Mucosa of stomach (tissue), 1 donor: ENCODE results near the gene CDK15.
"Not testable (repeated sequence)": the region's sequence is repeated elsewhere in the genome, so short reads cannot be mapped to it uniquely, and the experiment has no call there.

Source experiments
- H3K27me3 ChIP-seq: one replicate; pipeline ENCODE4 v1.7.0; 2013; ENCODE audit warnings: mild to moderate bottlenecking, low read length; ENCODE audit not compliant: control insufficient read depth, insufficient read depth
- H3K36me3 ChIP-seq: one replicate; pipeline ENCODE4 v1.7.0; 2013; ENCODE audit warnings: low read length; ENCODE audit not compliant: control insufficient read depth, insufficient read depth
- H3K4me1 ChIP-seq: one replicate; pipeline ENCODE4 v1.7.0; 2013; ENCODE audit warnings: mild to moderate bottlenecking, low read length; ENCODE audit not compliant: control insufficient read depth, insufficient read depth
- H3K4me3 ChIP-seq: one replicate; pipeline ENCODE4 v1.7.0; 2013; ENCODE audit warnings: low read length
- H3K9ac ChIP-seq: one replicate; pipeline ENCODE4 v1.7.0; 2013; ENCODE audit warnings: mild to moderate bottlenecking, low read length, moderate library complexity
- H3K9me3 ChIP-seq: one replicate; pipeline ENCODE4 v1.7.0; 2013; ENCODE audit warnings: mild to moderate bottlenecking, low read length, moderate library complexity; ENCODE audit not compliant: control insufficient read depth
- donor health status: Pancreatic carcinoma.

The CDK15 gene

GRCh38 chr2:201837824-201838431, 31.6 kb downstream of the CDK15 start:
- H3K9me3 ChIP-seq = no peaks in the 10 kb centered on the region
- H3K4me1 ChIP-seq = no peaks in the 10 kb centered on the region
- no peak overlapping the region for H3K4me3 ChIP-seq
- no peaks in the 10 kb centered on the region for H3K36me3 ChIP-seq
- no peak overlapping the region for H3K9ac ChIP-seq
- no peaks in the 10 kb centered on the region for H3K27me3 ChIP-seq

DNA sequence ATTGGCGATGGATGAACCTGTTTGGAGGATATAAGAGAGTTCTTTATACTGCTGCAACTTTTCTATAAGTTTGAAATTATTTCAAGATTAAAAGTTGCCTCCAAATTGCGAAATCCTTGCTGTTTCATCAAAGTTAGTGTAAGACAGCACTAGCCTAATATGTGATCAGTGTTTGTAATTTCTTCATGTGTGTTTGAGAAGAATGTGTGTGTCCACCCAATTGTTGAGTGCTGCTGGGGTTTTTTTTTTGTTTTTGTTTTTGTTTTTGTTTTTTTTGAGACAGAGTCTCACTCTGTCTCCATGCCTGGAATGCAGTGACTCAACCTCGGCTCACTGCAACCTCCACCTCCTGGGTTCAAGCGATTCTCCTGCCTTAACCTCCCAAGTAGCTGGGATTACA, 33.4 kb downstream of the CDK15 start:
- Histone ChIP-seq H3K9ac (no peak overlapping the region), H3K4me1 (no peaks in the 10 kb centered on the region), H3K4me3 (no peak overlapping the region), H3K36me3 (no peaks in the 10 kb centered on the region), H3K27me3 (no peaks in the 10 kb centered on the region), H3K9me3 (no peaks in the 10 kb centered on the region)

- Histone ChIP-seq H3K4me3 (no peak overlapping the region), H3K9ac (no peak overlapping the region), H3K36me3 (no peaks in the 10 kb centered on the region), H3K4me1 (no peaks in the 10 kb centered on the region), H3K9me3 (no peaks in the 10 kb centered on the region), H3K27me3 (no peaks in the 10 kb centered on the region)
These were observed 34.4 kb downstream of the CDK15 start for GRCh38 chr2:201840726-201841125.

GRCh38 chr2:201842131-201842860, 36.0 kb downstream of the CDK15 start:
- no peaks in the 10 kb centered on the region for H3K36me3 ChIP-seq
- no peaks in the 10 kb centered on the region for H3K9me3 ChIP-seq
- H3K27me3 ChIP-seq = no peaks in the 10 kb centered on the region
- H3K9ac ChIP-seq = no peak overlapping the region
- no peak overlapping the region for H3K4me3 ChIP-seq
- no peaks in the 10 kb centered on the region for H3K4me1 ChIP-seq

GRCh38 chr2:201844922-201845321, 38.6 kb downstream of the CDK15 start:
- not testable (repeated sequence) for H3K9me3 ChIP-seq, H3K9ac ChIP-seq, H3K27me3 ChIP-seq, H3K36me3 ChIP-seq, H3K4me3 ChIP-seq, H3K4me1 ChIP-seq

DNA sequence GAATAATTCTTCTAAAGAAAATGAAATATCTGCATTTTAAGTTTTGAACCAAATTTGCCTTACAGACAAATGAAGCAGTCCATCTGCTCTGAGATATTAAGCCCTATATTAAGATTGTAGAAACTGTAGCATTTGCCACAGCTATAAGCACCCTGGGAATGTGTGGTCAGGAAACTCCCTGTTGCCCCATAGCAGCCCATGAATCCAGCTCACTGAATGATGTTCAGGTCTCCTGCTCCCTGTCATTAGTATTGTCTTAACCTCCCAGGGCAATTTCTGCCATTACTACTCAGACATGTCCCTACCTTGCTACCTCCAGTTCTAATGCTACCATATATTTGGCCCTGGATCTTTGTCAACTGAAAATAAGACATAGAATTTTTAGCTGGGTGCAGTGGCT, 41.1 kb downstream of the CDK15 start:
- no peaks in the 10 kb centered on the region for H3K9me3 ChIP-seq
- no peaks in the 10 kb centered on the region for H3K36me3 ChIP-seq
- H3K27me3 ChIP-seq = peaks cover 3% of the 10 kb centered on the region
- no peak overlapping the region for H3K9ac ChIP-seq
- no peak overlapping the region for H3K4me3 ChIP-seq
- H3K4me1 ChIP-seq = no peaks in the 10 kb centered on the region

DNA sequence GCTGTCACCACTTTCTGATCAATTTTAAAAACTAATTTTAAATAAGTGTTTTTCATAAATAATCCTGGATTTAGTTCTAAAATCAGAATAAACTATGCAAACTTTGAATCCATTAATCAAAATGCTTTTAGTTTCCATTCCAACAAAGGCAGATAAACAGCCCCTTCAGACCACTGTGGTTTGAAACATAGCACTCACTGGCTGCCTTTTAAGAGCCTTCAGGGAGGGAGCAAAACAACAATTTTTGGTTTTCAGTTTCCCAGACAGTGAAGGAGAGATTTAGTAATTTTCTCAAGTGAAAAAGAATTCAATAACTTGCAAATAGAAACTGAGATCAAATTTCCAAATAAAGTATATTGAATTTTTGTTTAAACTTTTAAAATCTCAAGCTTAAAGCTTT, 46.1 kb downstream of the CDK15 start:
- Histone ChIP-seq H3K9ac (no peak overlapping the region), H3K36me3 (no peaks in the 10 kb centered on the region), H3K9me3 (no peaks in the 10 kb centered on the region), H3K4me1 (no peaks in the 10 kb centered on the region), H3K27me3 (peaks cover 3% of the 10 kb centered on the region), H3K4me3 (no peak overlapping the region)

DNA sequence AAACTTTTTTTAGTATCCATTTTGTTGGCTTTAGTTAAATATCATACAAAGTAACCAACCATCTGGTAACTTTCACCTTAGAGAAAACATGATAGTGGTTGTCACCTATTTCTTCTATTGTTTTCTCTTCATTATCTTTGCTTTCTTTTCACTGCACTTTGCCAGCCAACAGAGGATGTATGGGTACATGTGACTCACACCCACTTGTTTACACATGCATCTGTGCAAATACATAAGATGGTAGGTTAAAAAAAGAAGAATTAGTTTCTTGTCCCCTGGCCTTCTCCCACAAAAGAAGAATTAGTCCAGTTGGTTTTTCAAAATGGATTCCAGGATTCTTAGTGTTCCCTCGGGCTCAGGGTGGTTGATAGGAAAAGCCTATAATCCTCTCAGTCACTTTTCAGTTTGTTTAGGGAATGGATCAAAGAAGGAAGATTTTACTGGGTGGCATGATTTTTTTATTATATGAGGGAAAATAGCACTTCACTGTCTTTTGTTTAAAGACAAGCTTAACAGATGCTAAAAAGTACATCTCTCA, 46.6 kb downstream of the CDK15 start:
- Histone ChIP-seq H3K4me3 (no peak overlapping the region), H3K36me3 (no peaks in the 10 kb centered on the region), H3K9ac (no peak overlapping the region), H3K27me3 (peaks cover 3% of the 10 kb centered on the region), H3K9me3 (no peaks in the 10 kb centered on the region), H3K4me1 (no peaks in the 10 kb centered on the region)

DNA sequence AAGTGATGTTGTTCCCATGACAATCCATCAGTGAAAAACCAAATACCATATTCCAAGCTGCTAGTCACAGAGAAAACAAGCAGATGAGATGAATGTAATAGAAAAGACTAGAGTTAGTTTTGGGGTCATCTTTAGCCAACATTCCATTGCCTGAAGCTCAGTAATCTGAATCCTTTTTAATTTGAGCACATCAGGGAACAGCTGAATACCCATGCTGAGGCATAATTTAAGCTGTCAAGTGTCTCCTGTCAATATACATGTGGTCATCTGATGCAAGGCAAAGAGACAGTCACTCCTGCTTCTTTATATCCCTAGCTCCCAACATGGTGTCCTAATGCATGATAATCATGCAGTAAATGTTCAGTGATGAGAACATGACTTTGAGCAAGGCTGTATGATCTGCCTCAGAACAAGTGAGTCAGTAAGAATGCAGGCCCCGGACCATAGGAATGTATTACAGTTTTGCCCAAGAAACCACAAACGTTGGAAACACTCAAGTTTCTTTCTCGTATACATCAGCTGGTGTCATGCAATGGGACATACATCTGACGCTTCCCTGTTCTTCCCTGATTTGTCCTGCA, 48.0 kb downstream of the CDK15 start:
- H3K4me1 ChIP-seq = no peaks in the 10 kb centered on the region
- H3K9me3 ChIP-seq = no peaks in the 10 kb centered on the region
- H3K27me3 ChIP-seq = peaks cover 3% of the 10 kb centered on the region
- H3K9ac ChIP-seq = no peak overlapping the region
- H3K36me3 ChIP-seq = no peaks in the 10 kb centered on the region
- no peak overlapping the region for H3K4me3 ChIP-seq

DNA sequence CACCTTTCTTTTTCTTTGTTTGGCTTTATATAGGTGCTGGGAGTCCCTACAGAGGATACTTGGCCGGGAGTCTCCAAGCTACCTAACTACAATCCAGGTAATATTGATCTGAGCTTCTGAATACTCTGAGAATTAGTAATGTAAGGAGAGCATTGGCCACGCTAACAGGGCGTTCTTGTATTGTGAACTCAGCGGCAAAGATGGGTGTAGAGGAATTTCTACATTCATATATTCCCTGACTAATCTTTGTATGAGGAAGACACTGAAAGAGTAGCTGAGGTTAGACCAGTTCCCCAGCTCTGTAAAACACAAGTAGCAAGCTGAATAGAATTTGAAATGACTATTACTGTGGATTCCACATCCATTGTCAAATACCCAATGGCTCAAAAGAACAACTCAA, 48.5 kb downstream of the CDK15 start:
- no peaks in the 10 kb centered on the region for H3K9me3 ChIP-seq
- H3K4me3 ChIP-seq = no peak overlapping the region
- H3K4me1 ChIP-seq = no peaks in the 10 kb centered on the region
- no peak overlapping the region for H3K9ac ChIP-seq
- no peaks in the 10 kb centered on the region for H3K36me3 ChIP-seq
- peaks cover 3% of the 10 kb centered on the region for H3K27me3 ChIP-seq

GRCh38 chr2:201855356-201855755, 49.0 kb downstream of the CDK15 start:
- Histone ChIP-seq H3K27me3 (peaks cover 3% of the 10 kb centered on the region), H3K4me3 (no peak overlapping the region), H3K4me1 (no peaks in the 10 kb centered on the region), H3K9me3 (no peaks in the 10 kb centered on the region), H3K36me3 (no peaks in the 10 kb centered on the region), H3K9ac (no peak overlapping the region)

DNA sequence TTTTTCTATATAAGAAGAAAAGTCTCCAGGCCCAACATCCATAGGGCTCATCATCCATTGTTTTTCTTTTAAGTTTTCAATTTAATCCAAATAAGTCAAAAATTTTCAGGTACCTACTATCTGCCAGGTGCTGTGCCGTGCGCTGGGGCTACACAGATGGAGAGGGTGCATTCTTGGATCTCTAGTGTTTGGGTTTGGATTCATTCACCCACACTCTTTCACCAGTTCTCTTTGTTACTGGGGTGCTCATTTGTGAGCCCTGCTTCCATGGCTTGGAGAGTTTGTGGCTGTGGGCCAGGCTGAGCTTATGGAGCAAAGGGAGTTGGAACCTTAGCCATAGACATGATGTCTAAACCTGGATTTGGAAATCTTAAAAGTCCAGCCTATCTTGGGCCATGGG, 51.0 kb downstream of the CDK15 start:
- Histone ChIP-seq H3K9ac (no peak overlapping the region), H3K27me3 (no peaks in the 10 kb centered on the region), H3K9me3 (no peaks in the 10 kb centered on the region), H3K4me1 (no peaks in the 10 kb centered on the region), H3K4me3 (no peak overlapping the region), H3K36me3 (no peaks in the 10 kb centered on the region)
